ENCODE data around the gene CPT1B. TPM values are rescaled to one million over a fixed set of nuclear protein-coding genes. Genes with fewer than 3 reads are reported as not detected.
"Not testable (repeated sequence)": the region's sequence is repeated elsewhere in the genome, so short reads cannot be mapped to it uniquely, and the experiment has no call there.

CPT1B gene
- total RNA-seq, 1 donor from 2014 or later = 94.5 TPM

- TF ChIP-seq, protein P1, sequence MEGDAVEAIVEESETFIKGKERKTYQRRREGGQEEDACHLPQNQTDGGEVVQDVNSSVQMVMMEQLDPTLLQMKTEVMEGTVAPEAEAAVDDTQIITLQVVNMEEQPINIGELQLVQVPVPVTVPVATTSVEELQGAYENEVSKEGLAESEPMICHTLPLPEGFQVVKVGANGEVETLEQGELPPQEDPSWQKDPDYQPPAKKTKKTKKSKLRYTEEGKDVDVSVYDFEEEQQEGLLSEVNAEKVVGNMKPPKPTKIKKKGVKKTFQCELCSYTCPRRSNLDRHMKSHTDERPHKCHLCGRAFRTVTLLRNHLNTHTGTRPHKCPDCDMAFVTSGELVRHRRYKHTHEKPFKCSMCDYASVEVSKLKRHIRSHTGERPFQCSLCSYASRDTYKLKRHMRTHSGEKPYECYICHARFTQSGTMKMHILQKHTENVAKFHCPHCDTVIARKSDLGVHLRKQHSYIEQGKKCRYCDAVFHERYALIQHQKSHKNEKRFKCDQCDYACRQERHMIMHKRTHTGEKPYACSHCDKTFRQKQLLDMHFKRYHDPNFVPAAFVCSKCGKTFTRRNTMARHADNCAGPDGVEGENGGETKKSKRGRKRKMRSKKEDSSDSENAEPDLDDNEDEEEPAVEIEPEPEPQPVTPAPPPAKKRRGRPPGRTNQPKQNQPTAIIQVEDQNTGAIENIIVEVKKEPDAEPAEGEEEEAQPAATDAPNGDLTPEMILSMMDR (conservative IDR thresholded peaks at IDR 0.05) = no peak
- Mint-ChIP-seq H3K4me3 (no peak overlapping the region), H3K4me1 (ENCODE audit: unreplicated experiment) (peaks cover 5% of the 10 kb centered on the region), H3K9me3 (no peaks in the 10 kb centered on the region), H3K36me3 (no peaks in the 10 kb centered on the region), H3K27ac (no peak overlapping the region), H3K27me3 (peaks cover 4% of the 10 kb centered on the region)
- DNase-seq (ENCODE audit: extremely low spot score, unreplicated experiment) = no peak
Measured at GRCh38 chr22:50610041-50610451, 31.8 kb upstream of the CPT1B start.

DNA sequence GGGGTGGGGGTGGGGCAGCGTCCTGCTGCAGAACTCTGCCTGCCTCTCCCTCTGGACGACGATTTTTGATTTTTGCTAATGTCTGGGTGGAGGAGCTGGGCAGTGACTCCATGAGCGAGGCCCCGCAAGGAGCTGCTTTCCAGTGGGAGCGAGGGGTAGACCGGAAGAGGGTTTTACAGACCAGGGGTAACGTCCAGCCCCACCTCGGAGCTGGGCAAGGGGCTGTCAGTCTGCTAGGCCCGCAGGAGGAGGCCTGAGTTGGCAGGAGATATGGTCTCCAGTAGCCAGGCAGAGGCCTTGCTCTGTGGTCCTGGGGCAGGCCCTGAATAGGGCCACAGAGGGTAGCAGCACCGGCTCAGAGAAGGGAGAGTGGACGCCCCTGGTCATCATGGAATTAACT lies 31.4 kb upstream of the CPT1B start:
- DNase-seq (ENCODE audit: extremely low spot score, unreplicated experiment) = no peak
- H3K9me3 Mint-ChIP-seq = no peaks in the 10 kb centered on the region
- TF ChIP-seq, protein P1 (conservative IDR thresholded peaks at IDR 0.05) = no peak
- no peak overlapping the region for H3K4me3 Mint-ChIP-seq
- H3K27me3 Mint-ChIP-seq = peaks cover 4% of the 10 kb centered on the region
- H3K36me3 Mint-ChIP-seq = no peaks in the 10 kb centered on the region
- H3K27ac Mint-ChIP-seq = no peak overlapping the region
- H3K4me1 Mint-ChIP-seq (ENCODE audit: unreplicated experiment) = peaks cover 5% of the 10 kb centered on the region

DNA sequence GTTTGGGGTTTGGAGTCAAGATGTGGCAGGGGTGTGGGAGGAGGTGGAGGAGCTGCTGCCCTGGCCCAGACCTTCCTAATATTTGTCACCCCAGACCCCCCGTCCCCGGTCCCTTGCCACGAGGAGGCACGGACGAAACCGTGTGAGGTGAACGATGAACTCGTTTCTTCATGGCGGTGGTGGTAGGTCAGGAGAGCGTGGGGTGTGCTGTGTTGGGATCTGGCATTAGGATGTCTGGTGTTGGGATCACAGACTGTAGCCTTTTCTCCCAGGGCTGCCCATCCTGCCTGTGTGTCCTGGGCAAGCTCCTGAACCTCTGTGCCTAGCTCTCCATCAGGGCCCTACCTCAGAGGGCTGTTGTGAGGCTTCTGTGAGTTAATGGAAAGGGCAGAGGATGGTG lies 30.8 kb upstream of the CPT1B start:
- TF ChIP-seq, protein P1 (conservative IDR thresholded peaks at IDR 0.05) = no peak
- H3K4me1 Mint-ChIP-seq (ENCODE audit: unreplicated experiment) = peaks cover 5% of the 10 kb centered on the region
- H3K36me3 Mint-ChIP-seq = no peaks in the 10 kb centered on the region

DNA sequence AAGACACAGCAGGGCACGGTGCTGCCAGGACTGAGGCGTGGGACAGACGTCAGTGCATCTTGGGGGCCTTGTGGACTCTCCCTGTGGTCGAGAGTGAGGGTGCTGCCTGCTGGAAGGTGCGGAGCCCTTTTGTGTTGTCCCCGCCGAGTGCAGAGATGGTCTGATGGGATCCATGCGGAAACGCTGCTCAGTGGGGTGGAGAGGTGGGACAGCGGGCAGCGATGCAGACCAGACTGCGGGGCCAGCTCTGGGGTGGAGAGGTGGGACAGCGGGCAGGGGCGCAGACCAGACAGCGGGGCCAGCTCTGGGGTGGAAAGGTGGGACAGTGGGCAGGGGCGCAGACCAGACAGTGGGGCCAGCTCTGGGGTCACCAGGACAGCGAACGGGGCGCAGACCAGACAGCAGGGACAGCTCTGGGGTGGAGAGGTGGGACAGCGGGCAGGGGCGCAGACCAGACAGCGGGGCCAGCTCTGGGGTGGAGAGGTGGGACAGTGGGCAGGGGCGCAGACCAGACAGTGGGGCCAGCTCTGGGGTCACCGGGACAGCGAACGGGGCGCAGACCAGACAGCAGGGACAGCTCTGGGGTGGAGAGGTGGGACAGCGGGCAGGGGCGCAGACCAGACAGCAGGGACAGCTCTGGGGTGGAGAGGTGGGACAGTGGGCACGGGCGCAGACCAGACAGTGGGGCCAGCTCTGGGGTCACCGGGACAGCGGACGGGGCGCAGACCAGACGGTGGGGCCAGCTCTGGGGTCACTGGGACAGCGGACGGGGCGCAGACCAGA lies 30.0 kb upstream of the CPT1B start:
- H3K27me3 Mint-ChIP-seq; H3K9me3 Mint-ChIP-seq; H3K27ac Mint-ChIP-seq; H3K4me3 Mint-ChIP-seq; H3K4me1 Mint-ChIP-seq (ENCODE audit: unreplicated experiment); H3K36me3 Mint-ChIP-seq; DNase-seq (ENCODE audit: extremely low spot score, unreplicated experiment): not testable (repeated sequence)

More for the DNA sequence above, 30.8 kb upstream of the CPT1B start:
- DNase-seq (ENCODE audit: extremely low spot score, unreplicated experiment) = no peak
- H3K27ac Mint-ChIP-seq = no peak overlapping the region
- H3K27me3 Mint-ChIP-seq = peaks cover 4% of the 10 kb centered on the region
- H3K4me3 Mint-ChIP-seq = no peak overlapping the region
- H3K9me3 Mint-ChIP-seq = no peaks in the 10 kb centered on the region

GRCh38 chr22:50607659-50608020 lies 29.4 kb upstream of the CPT1B start:
- H3K9me3 Mint-ChIP-seq = no peaks in the 10 kb centered on the region
- no peak overlapping the region for H3K27ac Mint-ChIP-seq
- H3K4me3 Mint-ChIP-seq = no peak overlapping the region
- no peak for DNase-seq (ENCODE audit: extremely low spot score, unreplicated experiment)
- H3K27me3 Mint-ChIP-seq = peaks cover 8% of the 10 kb centered on the region
- TF ChIP-seq, protein P1 (conservative IDR thresholded peaks at IDR 0.05) = no peak
- peaks cover 5% of the 10 kb centered on the region for H3K4me1 Mint-ChIP-seq (ENCODE audit: unreplicated experiment)
- H3K36me3 Mint-ChIP-seq = no peaks in the 10 kb centered on the region

DNA sequence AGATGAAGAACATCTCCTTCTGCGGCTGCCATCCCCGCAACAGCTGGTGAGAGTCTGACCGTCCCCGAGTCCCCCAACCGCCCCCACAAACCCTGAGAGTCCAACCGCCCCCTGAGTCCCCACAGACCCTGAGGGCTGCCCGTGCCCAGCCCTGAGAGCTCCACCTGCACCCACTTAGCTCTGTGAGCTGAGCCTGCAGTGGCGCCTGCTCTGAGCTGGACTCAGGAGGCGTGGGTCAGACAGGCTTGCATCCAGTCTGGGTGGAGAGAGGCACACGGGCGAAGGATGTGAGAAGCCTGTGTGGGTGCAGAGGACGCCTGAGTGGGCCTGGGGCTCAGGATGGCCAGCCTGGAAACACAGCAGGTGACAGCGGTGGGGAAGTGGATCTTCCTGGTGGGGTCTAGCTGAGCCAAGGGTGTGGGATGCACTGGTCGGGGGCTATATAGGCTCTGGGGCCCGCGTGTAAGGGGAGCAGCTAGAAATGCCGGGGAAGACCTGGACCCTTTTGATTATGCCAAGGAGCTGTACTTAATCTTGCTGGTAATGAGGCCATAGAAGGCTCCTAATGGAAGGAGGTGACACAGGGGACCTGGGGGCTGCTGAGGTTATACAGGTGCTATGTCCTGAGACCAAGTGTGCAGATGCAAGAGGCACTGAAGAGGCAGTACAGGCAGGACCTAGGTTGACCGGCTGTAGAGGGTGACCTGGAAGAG lies 28.9 kb upstream of the CPT1B start:
- peaks cover 10% of the 10 kb centered on the region for H3K27me3 Mint-ChIP-seq
- H3K4me3 Mint-ChIP-seq = no peak overlapping the region
- no peak overlapping the region for H3K27ac Mint-ChIP-seq
- TF ChIP-seq, protein P1 (conservative IDR thresholded peaks at IDR 0.05) = no peak
- no peak for DNase-seq (ENCODE audit: extremely low spot score, unreplicated experiment)
- H3K9me3 Mint-ChIP-seq = no peaks in the 10 kb centered on the region
- H3K4me1 Mint-ChIP-seq (ENCODE audit: unreplicated experiment) = peaks cover 4% of the 10 kb centered on the region
- no peaks in the 10 kb centered on the region for H3K36me3 Mint-ChIP-seq
